Activated T-cell treated with anti-CD3 and anti-CD28 coated beads, Interleukin-2, amount 50 U/mL, for 24 hours (primary cell): ENCODE results near the gene TTLL11.

ENCODE experiments used
- DNase-seq: peaks from one replicate; pipeline ENCODE4 v3.0.0-alpha.2; 2020
- H3K27ac Mint-ChIP-seq: 2 replicates; pipeline ENCODE4 v1.8.0; 2020; ENCODE audit warnings: mild to moderate bottlenecking, mixed read lengths
- H3K27me3 Mint-ChIP-seq: 2 replicates; pipeline ENCODE4 v1.8.0; 2020; ENCODE audit warnings: mixed read lengths
- H3K36me3 Mint-ChIP-seq: 2 replicates; pipeline ENCODE4 v1.8.0; 2020; ENCODE audit warnings: low read depth, mixed read lengths
- H3K4me1 Mint-ChIP-seq: 2 replicates; pipeline ENCODE4 v1.8.0; 2020; ENCODE audit warnings: low read depth, mixed read lengths
- H3K4me3 Mint-ChIP-seq: 2 replicates; pipeline ENCODE4 v1.8.0; 2020; ENCODE audit warnings: mild to moderate bottlenecking, moderate library complexity, mixed read lengths
- H3K9me3 Mint-ChIP-seq: 2 replicates; pipeline ENCODE4 v1.8.0; 2020; ENCODE audit warnings: mixed read lengths

The TTLL11 gene

GRCh38 chr9:122039234-122039633, 53.9 kb downstream of the TTLL11 start:
- peaks cover 61% of the 10 kb centered on the region for H3K36me3 Mint-ChIP-seq
- no peaks in the 10 kb centered on the region for H3K27me3 Mint-ChIP-seq
- H3K4me3 Mint-ChIP-seq = no peak overlapping the region
- no peak for DNase-seq
- peaks cover 8% of the 10 kb centered on the region for H3K9me3 Mint-ChIP-seq
- no peak overlapping the region for H3K27ac Mint-ChIP-seq
- no peaks in the 10 kb centered on the region for H3K4me1 Mint-ChIP-seq

DNA sequence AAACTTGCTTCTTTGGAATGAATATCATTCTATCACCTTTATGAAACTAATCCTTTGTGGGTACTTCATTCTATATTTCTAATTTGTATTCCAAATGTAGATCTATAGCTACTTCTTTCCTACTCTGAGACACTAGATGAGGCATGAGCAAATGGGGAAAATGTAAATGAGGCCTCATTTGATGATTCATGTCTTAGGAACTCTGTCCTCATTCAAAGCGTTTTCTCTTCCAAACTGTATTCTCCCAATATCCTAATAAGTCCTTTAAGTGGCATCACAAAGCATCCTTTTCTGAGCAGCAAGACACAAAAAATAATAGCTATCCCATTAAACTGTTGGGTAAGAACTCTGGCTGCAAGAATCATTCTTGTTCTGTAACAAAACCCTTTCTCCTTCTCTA, 56.1 kb downstream of the TTLL11 start:
- no peaks in the 10 kb centered on the region for H3K9me3 Mint-ChIP-seq
- H3K36me3 Mint-ChIP-seq = peaks cover 62% of the 10 kb centered on the region
- H3K4me1 Mint-ChIP-seq = no peaks in the 10 kb centered on the region
- DNase-seq = no peak
- H3K4me3 Mint-ChIP-seq = no peak overlapping the region
- H3K27ac Mint-ChIP-seq = no peak overlapping the region
- H3K27me3 Mint-ChIP-seq = no peaks in the 10 kb centered on the region

DNA sequence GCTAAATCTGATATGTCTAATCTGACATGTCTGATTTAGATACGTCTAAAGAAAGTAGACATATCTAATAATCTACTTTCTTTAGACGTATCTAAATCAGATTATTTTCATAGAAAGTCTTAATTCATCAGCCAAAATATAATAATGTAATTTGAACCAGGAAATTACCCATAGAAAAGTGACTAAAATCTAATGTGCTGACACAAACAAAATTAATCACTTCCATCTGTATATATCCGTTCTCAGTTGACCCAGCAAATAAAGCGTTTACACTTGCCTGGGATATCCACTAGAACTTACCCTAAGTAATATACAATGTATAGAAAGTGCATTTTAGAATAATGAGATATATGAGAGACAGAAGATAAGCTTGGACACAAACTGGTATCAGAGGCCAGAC, 56.7 kb downstream of the TTLL11 start:
- Mint-ChIP-seq H3K4me3 (no peak overlapping the region), H3K4me1 (no peaks in the 10 kb centered on the region), H3K27ac (no peak overlapping the region), H3K27me3 (no peaks in the 10 kb centered on the region), H3K9me3 (no peaks in the 10 kb centered on the region), H3K36me3 (peaks cover 68% of the 10 kb centered on the region)
- no peak for DNase-seq

GRCh38 chr9:122033775-122034373, 59.2 kb downstream of the TTLL11 start:
- no peak overlapping the region for H3K4me3 Mint-ChIP-seq
- no peaks in the 10 kb centered on the region for H3K4me1 Mint-ChIP-seq
- DNase-seq = no peak
- H3K36me3 Mint-ChIP-seq = peaks cover 68% of the 10 kb centered on the region
- H3K27me3 Mint-ChIP-seq = no peaks in the 10 kb centered on the region
- no peaks in the 10 kb centered on the region for H3K9me3 Mint-ChIP-seq
- H3K27ac Mint-ChIP-seq = no peak overlapping the region

GRCh38 chr9:122032346-122032745, 60.8 kb downstream of the TTLL11 start:
- DNase-seq = no peak
- no peaks in the 10 kb centered on the region for H3K4me1 Mint-ChIP-seq
- H3K4me3 Mint-ChIP-seq = no peak overlapping the region
- no peaks in the 10 kb centered on the region for H3K9me3 Mint-ChIP-seq
- H3K27ac Mint-ChIP-seq = no peak overlapping the region
- H3K27me3 Mint-ChIP-seq = no peaks in the 10 kb centered on the region
- peaks cover 63% of the 10 kb centered on the region for H3K36me3 Mint-ChIP-seq

DNA sequence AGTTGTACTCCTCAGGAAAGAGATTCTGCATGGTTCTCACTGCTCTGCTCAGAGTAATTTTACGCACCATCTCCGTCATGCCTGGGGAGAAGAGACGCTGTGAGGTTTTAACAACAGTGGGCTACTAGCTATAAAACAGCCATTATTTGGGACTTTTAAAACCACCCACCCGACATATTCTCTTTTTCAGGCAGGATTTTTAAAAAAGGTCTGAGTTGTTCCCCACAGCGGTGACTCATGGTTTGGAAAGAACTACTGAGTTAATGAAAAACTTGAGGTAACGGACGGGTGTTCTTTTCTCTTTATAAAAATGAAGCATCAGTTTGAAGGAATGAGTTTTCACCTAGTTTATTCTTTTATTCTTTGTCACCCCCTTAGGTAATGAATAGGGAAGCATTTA, 61.3 kb downstream of the TTLL11 start:
- no peaks in the 10 kb centered on the region for H3K9me3 Mint-ChIP-seq
- no peak overlapping the region for H3K4me3 Mint-ChIP-seq
- peaks cover 62% of the 10 kb centered on the region for H3K36me3 Mint-ChIP-seq
- no peaks in the 10 kb centered on the region for H3K27me3 Mint-ChIP-seq
- H3K4me1 Mint-ChIP-seq = no peaks in the 10 kb centered on the region
- DNase-seq = no peak
- no peak overlapping the region for H3K27ac Mint-ChIP-seq

DNA sequence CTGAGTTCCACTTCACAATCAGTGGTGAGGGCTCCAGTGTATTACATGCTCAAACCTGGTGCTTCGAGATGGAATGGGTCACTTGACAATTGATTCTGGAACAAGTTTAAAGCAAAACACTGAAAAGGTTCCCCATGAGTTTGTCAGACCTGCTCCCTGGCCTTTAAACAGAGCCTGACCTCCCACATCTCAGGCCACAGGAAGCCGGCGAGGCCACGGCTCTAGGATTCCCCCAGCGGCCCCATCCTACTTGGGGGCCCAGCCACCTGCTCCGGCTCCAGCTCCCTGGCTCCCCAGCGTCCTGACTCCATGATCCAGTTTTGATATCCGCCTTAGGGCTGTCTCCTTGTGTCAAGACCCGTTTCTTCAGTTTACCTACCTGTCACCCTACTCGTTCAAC, 62.0 kb downstream of the TTLL11 start:
- H3K4me1 Mint-ChIP-seq = no peaks in the 10 kb centered on the region

DNA sequence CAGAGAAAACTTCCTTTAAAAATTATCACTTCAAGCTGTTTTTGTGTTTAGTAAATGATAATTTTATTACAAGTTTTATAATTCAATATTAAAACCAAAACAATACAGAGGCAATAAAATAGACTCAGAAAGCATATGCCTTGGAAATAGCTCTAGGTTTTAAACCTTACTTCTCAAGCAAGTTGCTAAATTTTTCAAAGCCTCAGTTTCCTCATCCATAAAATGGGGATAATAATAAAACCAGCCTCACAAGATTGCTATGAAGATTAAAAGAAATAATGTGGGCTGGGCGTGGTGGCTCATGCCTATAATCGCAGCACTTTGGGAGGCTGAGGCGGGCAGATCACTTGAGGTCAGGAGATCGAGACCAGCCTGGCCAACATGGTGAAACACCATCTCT, 62.8 kb downstream of the TTLL11 start:
- no peaks in the 10 kb centered on the region for H3K4me1 Mint-ChIP-seq

More for the DNA sequence above, 62.0 kb downstream of the TTLL11 start:
- H3K27ac Mint-ChIP-seq = no peak overlapping the region
- DNase-seq = no peak
- no peak overlapping the region for H3K4me3 Mint-ChIP-seq
- no peaks in the 10 kb centered on the region for H3K9me3 Mint-ChIP-seq
- peaks cover 63% of the 10 kb centered on the region for H3K36me3 Mint-ChIP-seq
- no peaks in the 10 kb centered on the region for H3K27me3 Mint-ChIP-seq

DNA sequence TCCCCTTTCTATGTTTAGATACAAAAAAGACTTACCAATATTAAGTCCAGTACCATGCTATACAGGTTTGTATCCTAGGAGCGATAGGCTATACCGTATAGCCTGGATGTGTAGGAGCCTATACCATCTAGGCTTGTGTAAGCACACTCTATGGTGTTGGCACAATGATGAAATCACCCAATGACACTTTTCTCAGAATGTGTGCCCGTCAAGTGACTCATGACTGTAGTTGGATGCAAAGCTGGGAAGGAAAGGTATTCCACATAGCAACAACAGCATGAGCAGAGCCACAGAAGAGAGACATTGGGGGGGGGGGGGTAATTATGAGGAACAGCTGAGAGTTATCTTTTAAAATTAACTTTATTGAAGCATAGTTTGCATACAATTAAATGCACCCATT, 63.2 kb downstream of the TTLL11 start:
- no peaks in the 10 kb centered on the region for H3K27me3 Mint-ChIP-seq
- DNase-seq = no peak
- H3K9me3 Mint-ChIP-seq = no peaks in the 10 kb centered on the region
- no peak overlapping the region for H3K27ac Mint-ChIP-seq
- H3K36me3 Mint-ChIP-seq = peaks cover 66% of the 10 kb centered on the region
- H3K4me3 Mint-ChIP-seq = no peak overlapping the region
- H3K4me1 Mint-ChIP-seq = no peaks in the 10 kb centered on the region

More for the DNA sequence above, 62.8 kb downstream of the TTLL11 start:
- Mint-ChIP-seq H3K27me3 (no peaks in the 10 kb centered on the region), H3K4me3 (no peak overlapping the region), H3K27ac (no peak overlapping the region), H3K36me3 (peaks cover 64% of the 10 kb centered on the region), H3K9me3 (no peaks in the 10 kb centered on the region)
- no peak for DNase-seq

DNA sequence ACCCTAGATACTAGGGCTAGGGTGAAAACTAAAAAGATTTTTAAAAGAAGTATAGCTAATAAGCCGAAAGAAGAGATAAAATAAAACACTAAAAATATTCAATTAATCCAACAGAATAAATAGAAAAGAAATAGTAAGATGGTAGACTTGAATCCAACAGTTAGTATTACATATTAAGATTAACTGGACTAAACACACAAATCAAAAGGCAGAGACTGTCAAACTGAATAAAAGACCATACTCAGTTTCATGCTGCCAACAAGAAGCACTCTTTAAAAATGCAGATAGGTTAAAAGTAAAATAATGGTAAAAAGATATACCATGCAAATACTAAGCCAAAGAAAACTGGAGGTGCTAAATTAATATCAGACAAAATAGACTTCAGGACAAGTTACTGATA, 65.0 kb downstream of the TTLL11 start:
- Mint-ChIP-seq H3K36me3 (peaks cover 63% of the 10 kb centered on the region), H3K27ac (no peak overlapping the region), H3K27me3 (no peaks in the 10 kb centered on the region), H3K4me3 (no peak overlapping the region), H3K9me3 (peaks cover 4% of the 10 kb centered on the region), H3K4me1 (no peaks in the 10 kb centered on the region)
- no peak for DNase-seq

GRCh38 chr9:122020398-122020797, 72.7 kb downstream of the TTLL11 start:
- DNase-seq = no peak
- no peaks in the 10 kb centered on the region for H3K27me3 Mint-ChIP-seq
- H3K9me3 Mint-ChIP-seq = peaks cover 4% of the 10 kb centered on the region
- H3K4me1 Mint-ChIP-seq = no peaks in the 10 kb centered on the region
- peaks cover 16% of the 10 kb centered on the region for H3K36me3 Mint-ChIP-seq
- H3K4me3 Mint-ChIP-seq = no peak overlapping the region
- no peak overlapping the region for H3K27ac Mint-ChIP-seq

GRCh38 chr9:122016744-122017143, 76.4 kb downstream of the TTLL11 start:
- Mint-ChIP-seq H3K9me3 (no peaks in the 10 kb centered on the region), H3K36me3 (no peaks in the 10 kb centered on the region), H3K4me1 (no peaks in the 10 kb centered on the region), H3K27me3 (no peaks in the 10 kb centered on the region), H3K27ac (no peak overlapping the region), H3K4me3 (no peak overlapping the region)
- no peak for DNase-seq

DNA sequence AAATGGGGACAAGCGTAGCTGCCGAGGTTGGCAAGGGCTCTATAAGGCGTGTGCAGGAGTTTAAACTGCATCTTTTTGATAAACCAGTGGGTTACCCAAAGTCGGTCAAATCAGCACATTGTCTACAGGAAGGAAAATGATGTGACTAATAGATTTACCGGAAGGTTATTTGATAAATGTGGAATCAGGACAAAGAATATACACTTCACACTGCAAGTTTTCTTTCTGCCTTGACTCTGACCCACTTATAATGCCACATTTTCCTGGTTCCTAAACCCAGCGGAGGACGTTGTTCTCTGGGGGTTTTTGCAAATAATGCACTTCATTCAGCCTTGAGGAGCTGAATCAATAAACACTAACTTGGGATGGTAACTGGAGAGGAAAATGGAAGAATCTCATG, 76.8 kb downstream of the TTLL11 start:
- no peaks in the 10 kb centered on the region for H3K36me3 Mint-ChIP-seq
- H3K27me3 Mint-ChIP-seq = no peaks in the 10 kb centered on the region
- no peaks in the 10 kb centered on the region for H3K4me1 Mint-ChIP-seq
- no peaks in the 10 kb centered on the region for H3K9me3 Mint-ChIP-seq
- H3K4me3 Mint-ChIP-seq = no peak overlapping the region
- no peak overlapping the region for H3K27ac Mint-ChIP-seq
- no peak for DNase-seq

DNA sequence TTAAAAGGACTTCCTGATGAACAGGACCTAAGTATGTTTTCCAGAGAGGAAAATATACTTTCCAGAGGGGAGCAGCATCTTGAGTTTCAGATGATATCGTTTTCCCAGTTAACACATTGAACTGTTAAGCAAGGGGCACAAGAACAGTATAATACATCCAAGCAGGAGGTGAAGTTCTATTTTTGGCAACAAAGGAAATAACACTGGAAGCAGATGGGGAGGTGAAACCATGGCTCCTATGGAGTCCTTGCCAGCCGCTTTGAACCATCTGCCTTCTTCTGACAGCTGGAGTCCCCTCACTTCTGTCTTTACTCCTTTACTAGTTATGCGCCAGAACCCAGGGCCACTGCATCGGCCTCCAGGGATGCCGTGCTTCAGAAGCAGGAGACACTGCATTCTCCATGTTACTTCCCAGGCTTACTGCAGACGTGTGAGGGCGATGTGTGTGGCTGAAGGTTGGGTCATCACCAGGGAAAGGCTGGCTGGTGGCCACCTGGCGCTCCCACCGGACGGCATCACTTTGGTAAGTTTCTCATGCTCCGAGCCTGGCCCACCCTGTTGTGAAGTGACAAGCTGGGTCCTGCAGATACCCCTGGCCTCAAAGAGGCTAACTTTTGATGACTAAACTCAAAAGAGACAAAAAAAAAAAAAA, 77.8 kb downstream of the TTLL11 start:
- Mint-ChIP-seq H3K9me3 (no peaks in the 10 kb centered on the region), H3K36me3 (no peaks in the 10 kb centered on the region), H3K27me3 (no peaks in the 10 kb centered on the region), H3K27ac (no peak overlapping the region), H3K4me1 (no peaks in the 10 kb centered on the region), H3K4me3 (no peak overlapping the region)
- no peak for DNase-seq

DNA sequence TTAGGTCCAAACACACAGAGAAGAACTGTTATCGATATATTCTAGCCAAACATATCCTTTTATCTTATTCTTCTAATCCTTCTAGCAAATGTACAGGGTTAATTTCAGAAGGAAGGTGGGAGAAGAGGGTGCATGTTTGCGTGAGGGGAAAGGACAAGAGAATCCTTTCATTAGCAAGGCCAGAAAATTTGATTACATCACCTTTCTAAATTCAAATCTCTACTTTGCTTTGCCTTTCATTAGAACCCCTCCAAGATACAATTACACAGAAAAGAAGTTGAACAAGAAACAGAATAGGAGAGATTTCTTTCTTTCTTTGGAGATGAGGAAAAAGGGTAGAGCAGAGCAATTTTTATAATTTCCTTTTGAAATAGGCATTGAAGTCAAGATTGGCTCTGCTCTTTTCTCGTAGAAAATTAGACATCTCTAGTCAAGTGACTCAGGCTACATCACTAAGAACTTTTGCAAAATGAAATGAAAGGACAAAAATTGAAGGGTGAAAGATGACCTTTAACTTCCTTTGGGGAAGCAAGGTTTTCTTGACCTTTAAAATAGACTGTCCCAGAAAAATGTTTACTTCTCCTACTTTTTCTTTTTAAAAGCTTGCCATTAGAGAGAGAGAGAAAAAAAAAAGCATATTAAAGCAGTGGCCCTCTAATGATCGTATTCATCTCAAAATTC, 81.2 kb downstream of the TTLL11 start:
- Mint-ChIP-seq H3K27ac (no peak overlapping the region), H3K4me1 (no peaks in the 10 kb centered on the region), H3K9me3 (no peaks in the 10 kb centered on the region), H3K4me3 (no peak overlapping the region), H3K36me3 (no peaks in the 10 kb centered on the region), H3K27me3 (no peaks in the 10 kb centered on the region)
- DNase-seq = no peak
